GM18511 (cell line): ENCODE measurements around the gene OR6N2.

ENCODE experiments used
- ATAC-seq: cut with Tn5 transposase; IDR thresholded peaks from one replicate; pipeline ENCODE4 v1.9.1; 2021; ENCODE audit warnings: mild to moderate bottlenecking, moderate library complexity; ENCODE audit not compliant: unreplicated experiment

Gene OR6N2

GRCh38 chr1:158754420-158754819, 26.6 kb downstream of the OR6N2 start, which contains the start of gene OR6K6:
Gene OR6K6, plus strand, starts transcription at chr1:158754720. Its CDS starts 168 bp downstream, at chr1:158754888.
- no peak for ATAC-seq

- ATAC-seq, result no peak
These were observed 28.8 kb downstream of the OR6N2 start for GRCh38 chr1:158752155-158752712.

DNA sequence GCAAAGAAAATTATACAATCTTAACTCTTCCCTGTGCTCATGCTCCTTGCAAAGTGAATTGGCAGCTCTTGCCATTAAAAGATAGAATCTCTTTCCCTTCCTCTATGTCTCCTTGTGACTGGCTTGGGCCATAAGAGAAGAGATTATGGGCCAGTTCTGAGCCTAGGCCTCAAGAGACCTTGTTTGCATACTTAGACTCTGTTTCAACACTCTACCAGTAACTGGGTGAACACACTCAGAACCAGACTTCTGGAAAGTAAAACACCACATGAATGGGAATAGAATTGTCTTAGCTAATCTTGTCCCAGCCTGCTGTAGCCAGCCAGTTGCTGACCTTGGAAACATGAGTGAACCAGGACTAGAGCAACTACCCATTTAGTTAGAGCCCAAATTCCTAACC, 45.2 kb downstream of the OR6N2 start:
- no peak for ATAC-seq

DNA sequence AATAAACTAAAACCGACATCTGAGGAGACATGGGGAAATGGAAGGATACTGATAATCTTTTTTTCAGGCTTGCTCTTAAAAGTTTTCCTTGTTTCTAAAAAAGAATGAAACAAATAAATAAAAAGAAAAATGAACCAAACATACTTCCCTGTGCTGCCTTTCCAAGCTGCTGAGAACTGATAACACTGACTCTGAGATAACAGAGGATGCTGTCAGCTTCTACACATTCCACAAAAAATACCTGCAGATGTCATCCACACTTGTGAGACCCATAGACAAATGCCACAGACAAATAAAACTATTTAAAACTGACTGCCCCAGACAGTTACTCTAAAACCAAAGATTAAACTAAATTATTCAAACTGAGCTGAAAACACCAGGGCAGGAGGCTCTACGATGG, 48.5 kb downstream of the OR6N2 start:
- ATAC-seq, result no peak

DNA sequence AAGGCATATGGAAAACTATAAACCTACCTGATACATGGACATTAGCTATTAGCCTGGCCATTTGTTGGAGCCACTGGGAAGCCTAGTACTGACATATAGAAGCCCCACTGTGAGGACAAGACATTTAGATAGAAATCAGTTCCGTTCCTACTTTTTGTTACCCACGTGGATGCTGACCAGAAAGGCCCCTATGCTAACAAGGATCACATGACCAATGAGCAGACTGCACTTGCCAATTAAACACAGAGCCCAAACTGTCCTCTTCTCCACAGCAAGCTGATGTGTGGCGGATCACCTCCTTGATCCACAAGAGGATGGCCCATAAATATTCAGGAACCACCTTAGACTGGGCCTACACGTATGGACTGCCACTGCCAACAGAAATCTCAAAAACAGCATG, 49.3 kb downstream of the OR6N2 start:
- no peak for ATAC-seq

DNA sequence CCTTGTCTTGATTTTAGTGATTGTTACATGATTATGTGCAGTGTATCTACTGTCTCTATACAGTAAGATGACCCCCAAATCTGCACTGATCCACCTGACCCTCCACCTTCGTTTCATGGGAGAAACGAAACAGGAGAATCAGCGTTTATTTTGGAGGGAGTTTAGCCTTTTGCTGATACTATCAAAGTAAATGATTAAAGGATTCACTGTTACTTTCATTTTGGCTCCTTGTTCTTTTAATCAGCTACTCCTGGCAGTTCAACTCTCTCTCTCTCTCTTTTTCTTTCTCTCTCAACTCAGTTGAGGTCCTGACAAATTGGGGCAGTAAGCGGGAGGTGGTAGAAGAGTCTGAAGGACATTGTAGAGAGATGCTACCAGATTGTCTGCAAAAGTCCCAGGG, 50.6 kb downstream of the OR6N2 start:
- ATAC-seq, result no peak

GRCh38 chr1:158728510-158729225, 52.3 kb downstream of the OR6N2 start:
- no peak for ATAC-seq

GRCh38 chr1:158724442-158724841, 56.6 kb downstream of the OR6N2 start:
- ATAC-seq, result no peak
